Measurements from ENCODE around the gene KRT85.

DNA sequence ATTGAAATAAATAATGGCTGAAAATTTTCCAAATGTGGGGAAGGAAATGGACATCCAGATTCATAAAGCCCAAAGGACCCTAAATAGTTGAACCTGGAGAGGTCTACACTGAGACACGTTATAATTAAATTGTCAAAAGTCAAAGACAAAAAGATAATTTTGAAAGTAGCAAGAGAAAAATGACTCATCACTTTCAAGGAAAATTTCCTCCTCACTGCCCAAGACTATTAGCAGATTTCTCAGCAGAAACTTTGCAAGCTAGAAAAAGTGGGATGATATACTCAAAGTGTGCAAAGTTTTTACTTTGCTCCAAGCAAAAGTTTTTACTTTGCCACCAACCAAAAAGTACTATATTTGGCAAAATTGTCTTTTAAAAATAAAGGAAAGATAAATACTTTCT is 30.2 kb downstream of the KRT85 start:
- TF ChIP-seq, protein P1, sequence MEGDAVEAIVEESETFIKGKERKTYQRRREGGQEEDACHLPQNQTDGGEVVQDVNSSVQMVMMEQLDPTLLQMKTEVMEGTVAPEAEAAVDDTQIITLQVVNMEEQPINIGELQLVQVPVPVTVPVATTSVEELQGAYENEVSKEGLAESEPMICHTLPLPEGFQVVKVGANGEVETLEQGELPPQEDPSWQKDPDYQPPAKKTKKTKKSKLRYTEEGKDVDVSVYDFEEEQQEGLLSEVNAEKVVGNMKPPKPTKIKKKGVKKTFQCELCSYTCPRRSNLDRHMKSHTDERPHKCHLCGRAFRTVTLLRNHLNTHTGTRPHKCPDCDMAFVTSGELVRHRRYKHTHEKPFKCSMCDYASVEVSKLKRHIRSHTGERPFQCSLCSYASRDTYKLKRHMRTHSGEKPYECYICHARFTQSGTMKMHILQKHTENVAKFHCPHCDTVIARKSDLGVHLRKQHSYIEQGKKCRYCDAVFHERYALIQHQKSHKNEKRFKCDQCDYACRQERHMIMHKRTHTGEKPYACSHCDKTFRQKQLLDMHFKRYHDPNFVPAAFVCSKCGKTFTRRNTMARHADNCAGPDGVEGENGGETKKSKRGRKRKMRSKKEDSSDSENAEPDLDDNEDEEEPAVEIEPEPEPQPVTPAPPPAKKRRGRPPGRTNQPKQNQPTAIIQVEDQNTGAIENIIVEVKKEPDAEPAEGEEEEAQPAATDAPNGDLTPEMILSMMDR (IDR thresholded peaks at IDR 0.05; ENCODE audit: insufficient read depth, low read depth, low read length): no peak
- no peak for TF ChIP-seq EZH2 (IDR thresholded peaks at IDR 0.05; ENCODE audit: insufficient read depth, low read length)

Measured in astrocyte (in vitro differentiated cells and primary cell).